HS-5 (cell line): ENCODE measurements around the gene NMB.
"Not testable (repeated sequence)": the region's sequence is repeated elsewhere in the genome, so short reads cannot be mapped to it uniquely, and the experiment has no call there.

Experiments
- DNase-seq: peaks from one replicate; pipeline ENCODE4 v3.0.0-alpha.2; 2012; ENCODE audit warnings: low read depth

The NMB gene, protein sequence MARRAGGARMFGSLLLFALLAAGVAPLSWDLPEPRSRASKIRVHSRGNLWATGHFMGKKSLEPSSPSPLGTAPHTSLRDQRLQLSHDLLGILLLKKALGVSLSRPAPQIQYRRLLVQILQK

DNA sequence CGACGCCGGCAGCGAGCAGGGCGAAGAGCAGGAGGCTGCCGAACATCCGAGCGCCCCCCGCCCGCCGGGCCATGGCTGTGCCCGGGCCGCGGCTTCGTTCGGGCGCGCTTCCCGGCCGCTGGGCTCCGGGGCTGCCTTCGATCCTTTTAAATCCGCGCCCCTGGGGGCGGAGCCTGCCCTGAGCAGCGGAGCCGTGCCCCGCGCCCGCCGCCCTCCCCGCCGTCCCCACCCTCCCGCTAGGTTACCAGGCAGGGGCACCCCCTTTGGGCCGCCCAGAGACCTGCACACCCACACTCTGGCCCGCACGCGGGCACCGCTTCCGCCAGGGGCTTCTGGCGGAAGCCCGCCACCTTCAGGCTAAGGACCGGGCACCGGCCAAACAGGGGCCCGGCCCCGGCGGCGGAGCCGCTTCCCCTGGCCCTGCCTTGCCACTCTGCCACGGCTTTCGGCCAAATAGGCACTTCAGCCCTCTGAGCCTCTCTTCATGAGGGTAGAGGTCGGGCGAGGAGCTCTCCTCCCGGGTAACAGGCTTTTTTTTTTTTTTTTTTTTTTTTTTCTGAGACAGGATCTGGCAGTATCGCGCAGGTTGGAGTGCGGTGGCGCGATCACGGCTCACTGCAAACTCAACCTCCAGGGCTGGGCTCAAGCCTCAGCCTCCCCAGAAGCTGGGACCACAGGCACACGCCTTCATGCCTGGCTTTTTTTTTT, at the start of gene NMB:
Gene NMB (minus strand): TSS at position 120 of the 708 bp plus-strand sequence. CDS start 47 bp downstream, at position 73.
- DNase-seq = no peak

DNA sequence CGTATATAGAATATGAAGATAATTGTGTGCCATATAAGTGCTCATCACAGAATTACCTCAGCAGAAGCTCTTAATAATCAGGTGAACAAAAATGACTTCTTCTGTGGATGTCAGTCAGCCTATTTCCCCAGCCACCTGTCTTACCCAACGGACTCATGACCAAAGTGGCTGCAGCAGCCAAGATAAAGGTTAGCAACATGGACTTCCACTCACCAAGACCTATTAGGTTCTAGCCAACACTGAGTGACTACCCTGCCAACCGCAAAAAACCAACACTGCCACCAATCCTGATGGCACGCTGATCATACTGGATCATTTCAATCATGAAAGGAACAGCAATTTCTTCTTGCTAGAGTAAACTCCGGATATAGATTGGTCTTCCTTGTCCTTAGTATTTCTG, 45.8 kb upstream of the NMB start:
- no peak for DNase-seq

DNA sequence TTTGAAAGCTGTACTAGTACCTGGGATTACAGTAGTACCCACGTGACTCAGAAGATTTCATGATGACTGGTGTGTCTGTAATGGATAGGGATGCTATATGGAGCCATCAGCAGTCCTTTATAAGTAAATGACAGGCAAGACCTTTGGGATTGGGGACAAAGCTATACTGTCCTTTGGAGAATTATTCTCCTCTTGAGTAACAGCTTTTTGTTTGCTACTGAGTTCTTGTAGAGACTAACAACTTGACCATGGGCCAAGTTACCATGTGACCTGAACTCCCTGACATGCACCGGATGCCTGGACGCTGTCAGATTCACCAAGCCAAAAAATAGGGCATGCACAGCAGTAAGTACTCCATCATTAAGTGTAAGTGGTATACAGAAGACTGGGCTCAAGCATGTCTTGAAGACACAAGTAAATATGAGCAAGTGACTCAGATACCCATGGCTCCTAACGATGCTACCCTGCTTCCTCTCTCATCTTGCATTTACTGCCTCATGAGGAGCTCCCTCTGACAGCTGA, 45.0 kb upstream of the NMB start:
- no peak for DNase-seq

DNA sequence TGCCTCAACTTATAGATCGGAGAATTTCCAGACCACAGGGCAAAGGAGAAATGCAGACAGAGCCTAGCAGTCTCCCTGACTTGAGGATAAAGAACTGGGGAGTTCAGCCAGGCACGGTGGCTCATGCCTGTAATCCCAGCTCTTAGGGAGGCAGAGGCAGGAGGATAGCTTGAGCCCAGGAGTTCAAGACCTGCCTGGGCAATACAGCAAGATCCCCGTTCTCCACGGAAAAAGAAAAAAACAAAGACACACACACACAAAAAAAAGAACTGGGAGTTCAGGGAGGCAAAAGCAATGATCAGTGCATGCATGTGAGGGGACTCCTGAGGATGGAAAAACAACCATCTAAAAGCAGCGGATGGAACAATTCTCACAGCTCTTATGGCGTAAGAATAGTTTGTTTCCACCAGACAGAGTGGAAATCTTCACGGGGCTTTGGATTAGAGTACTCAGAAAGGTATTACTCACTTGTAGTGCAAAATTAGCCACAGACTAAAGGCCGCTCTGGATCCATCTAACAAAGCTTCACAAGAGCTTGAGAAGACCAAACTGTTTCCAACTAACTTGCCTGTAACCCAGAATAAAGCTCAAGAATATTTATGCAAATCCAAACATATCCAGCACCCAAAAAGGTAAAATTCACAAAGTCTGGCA, 41.7 kb upstream of the NMB start:
- DNase-seq = no peak

DNA sequence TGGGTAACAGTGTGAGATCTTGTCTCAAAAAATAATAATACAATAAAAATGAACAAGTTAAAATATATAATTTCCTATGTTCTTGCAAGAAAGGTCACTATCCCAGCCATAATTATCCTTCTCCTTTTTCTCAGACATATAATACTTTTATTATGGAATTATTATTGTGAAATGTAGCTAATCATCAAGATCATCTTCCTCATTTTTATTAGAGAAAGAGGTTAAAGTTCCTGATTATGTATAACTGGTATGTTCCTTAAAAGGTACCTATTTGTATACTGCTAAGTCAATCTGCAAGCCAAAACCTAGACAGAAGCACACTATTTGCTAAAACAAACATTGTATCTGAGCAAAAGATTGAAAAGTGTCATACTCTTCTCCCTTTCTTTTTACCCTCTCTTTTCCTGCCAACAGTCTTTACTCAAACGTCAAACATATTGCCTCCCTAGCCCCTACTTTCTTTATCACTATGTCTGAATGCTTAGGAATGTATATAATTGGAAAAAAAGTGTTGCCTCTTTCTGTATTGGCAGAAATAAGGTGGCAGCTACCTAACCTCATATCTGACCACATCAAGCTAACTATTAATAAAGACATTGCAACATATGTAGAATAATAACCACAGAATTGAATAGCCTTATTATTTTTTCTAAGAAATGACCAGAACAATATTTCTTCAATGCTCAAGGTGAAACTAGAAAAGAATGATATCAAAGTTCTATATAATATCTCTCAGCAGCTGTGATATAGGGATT, 39.4 kb upstream of the NMB start:
- no peak for DNase-seq

DNA sequence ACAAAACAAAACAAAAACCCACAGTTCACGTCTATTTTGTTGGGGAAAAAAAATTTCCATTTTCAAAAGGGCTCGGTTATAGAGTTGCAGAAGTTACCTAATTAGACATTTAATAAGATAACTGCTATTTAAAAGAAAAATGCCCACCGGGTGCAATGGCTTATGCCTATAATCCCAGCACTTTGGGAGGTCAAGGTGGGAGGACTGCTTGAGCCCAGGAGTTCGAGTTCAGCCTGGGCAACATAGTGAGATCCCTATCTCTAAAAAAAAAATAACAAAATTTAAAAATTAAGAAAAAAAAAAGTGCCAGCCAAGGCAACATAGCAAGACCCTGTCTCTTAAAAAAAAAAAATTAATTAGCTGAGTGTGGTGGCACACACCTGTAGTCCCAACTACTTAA, 38.8 kb upstream of the NMB start:
- DNase-seq = no peak

DNA sequence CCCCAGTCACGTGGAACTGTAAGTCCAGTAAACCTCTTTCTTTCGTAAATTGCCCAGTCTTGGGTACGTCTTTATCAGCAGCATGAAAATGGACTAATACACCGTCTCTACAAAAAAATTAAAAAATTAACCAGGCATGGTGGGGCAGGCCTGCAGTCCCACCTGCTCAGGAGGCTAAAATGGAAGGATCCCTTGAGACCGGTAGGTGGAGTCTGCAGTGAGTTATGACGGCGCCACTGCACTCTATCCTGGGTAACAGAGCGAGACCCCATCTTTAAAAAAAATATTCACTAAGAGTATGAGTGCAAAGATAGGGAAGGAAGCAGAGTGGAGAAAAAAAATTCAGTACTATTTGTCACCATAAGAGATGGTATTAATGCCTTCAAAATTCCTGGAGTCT, 32.3 kb upstream of the NMB start:
- DNase-seq = no peak

DNA sequence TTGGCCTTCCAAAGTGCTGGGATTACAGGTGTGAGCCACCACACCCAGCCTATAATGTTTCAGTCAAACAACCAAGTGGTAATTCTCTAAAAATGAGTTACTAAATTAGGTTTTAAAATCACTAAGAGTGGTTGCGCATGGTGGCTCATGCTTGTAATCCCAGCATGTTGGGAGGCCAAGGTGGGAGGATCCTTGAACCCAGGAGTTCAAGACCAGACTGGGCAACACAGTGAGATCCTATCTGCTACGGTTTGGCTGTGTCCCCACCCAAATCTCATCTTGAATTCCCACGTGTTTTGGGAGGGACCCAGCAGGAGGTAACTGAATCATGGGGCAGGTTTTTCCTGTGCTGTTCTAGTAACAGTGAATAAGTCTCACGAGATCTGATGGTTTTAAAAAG, 31.9 kb upstream of the NMB start:
- DNase-seq = no peak

DNA sequence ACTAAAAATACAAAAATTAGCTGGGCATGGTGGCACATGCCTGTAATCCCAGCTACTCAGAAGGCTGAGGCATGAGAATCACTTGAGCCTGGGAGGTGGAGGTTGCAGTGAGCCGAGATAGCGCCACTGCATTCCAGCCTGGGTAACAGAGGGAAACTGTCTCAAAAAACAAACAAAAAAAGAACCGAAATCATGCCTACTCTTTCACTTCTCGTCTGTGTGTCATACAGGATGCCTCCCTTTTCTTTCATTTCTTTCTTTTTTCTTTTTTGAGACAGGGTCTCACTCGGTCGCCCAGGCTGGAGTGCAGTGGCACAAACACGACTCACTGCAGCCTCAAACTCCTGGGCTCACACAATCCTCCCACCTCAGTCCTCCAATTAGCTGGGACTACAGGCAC, 28.4 kb upstream of the NMB start:
- not testable (repeated sequence) for DNase-seq

DNA sequence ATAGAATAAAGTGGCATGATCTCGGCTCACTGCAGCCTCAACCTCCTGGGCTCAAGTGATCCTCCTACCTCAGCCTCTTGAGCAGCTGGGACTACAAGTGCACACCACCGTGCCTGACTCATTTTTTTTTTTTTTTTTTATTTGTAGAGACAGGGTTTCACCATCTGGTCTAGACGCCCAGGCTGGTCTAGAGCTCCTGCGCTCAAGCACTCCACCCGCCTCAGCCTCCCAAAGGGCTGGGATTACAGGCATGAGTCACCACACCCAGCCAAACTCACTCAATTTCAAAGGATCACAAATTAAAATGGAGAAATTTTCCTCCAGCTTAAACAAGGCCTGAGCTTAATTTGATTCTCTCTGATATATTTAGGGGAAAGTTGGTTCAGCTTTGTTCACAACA, 27.3 kb upstream of the NMB start:
- DNase-seq = peak; percentile 52

DNA sequence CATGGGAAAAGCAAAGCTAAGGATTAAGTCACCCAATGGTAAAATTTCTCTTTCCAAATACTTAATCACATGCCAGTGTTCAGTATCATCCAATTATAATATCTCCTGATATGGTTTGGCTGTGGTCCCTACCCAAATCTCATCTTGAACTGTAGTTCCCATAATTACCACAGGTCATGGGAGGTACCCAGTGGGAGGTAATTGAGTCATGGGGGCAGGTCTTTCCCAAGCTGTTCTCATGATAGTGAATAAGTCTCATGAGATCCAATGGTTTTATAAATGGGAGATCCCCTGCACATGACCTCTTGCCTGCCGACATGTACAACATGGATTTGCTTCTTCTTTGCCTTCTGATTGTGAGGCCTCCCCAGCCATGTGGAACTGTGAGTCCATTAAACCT, 26.1 kb upstream of the NMB start:
- DNase-seq = no peak

DNA sequence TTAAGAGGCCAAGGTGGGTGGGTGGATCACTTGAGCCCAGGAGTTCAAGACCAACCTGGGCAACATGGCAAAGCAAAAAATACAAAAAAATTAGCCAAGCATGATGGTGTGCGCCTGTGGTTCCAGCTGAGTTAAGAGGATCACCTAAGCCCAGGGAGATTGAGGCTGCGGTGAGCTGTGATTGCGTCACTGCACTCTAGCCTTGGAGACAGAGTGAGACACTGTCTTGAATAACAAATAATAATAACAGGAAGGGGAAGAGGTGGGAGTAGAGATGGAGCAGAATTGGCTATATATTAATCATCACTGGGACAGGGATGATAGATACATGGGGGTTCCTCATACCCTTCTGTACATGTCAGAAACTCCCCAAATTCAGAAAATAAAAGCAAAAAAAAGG, 23.8 kb upstream of the NMB start:
- DNase-seq = no peak

DNA sequence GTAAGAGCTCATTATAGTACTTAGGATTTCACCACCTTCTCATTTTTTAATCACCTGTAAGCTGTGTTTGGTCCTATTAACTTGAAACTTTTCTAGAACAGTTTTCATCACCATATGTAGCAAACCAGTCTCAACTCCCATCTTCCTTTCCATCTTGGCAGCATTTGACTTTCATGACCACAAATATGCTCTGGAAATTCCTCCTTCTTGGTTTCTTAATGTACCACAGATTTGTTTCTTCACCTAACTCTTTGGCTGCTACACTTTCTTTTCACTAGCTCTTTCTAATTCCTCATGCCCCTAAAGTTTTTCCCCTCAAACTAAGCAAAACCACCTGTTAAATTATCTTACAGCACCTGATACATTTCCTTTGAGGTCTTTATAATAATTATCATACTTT, 13.2 kb upstream of the NMB start:
- peak; percentile 28 for DNase-seq

DNA sequence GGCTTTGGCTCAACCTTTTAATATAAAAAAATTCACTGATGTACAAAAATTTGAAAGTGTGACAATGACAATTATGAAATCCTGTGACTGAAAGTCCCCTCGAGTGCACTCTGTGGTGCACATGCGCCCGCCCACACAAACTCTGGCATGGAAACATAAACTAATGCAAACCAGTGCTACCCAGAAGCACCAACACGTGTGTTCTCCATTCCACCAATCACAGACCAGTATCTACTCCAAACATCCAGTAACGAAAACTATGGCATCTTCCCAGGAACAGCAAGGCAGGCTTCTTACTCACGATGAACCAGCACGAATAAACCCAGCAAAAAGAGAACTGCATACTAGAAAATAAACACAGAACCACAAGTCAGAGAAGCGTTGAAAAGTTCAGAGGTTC, 11.7 kb upstream of the NMB start:
- no peak for DNase-seq

DNA sequence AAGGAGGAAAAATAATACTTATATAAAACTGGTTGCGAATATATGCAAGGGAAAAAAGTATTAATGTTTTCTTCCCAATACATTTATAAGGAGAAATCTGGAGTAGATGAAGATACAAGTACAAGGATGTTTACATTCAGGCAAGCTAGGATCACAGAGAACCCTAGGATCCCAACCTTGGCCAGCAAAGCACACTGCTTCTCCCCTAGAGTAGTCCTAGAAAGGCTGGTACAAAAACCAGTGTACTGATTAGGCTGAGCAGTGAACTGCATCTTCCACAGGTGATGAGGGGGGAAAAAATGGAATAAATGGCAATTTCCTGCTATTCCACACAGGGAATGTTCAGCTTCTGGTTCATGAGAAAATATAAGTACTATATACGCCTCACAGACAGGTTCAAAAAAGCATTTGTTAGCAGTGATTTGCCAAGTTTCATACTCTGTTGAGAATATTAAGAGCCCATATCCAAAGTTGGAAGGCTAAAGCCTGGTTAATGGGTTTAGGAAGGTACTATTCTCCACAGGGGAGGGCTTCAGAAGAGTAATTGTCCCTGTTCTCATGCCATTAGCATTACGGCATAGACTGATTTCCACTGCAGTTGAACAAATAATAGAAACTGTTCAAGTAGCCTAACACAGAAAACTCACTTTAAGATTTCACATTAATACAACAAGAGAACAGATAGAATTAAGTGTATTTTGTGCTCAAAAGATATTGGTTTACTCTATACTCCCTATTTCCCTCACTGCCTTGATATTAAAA, 10.4 kb upstream of the NMB start:
- DNase-seq = no peak

DNA sequence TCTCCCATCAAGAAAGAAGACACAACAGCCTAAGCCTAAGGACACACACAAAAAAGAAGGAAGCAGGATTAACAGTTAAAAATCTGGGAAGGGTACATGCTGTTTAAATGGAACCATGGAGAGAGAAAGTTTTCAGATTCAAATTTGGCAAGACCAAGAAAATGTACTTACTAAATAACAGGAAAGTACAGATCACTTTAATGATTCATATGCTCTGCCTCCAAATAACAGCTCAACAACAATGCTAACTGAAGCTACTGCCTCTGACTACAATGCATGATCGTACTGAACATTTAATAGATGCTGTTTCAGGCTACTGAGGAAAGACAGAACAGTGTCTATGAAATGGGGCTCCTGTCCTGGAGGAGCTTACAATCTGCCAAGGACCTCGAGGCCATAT, 8.4 kb upstream of the NMB start:
- no peak for DNase-seq

DNA sequence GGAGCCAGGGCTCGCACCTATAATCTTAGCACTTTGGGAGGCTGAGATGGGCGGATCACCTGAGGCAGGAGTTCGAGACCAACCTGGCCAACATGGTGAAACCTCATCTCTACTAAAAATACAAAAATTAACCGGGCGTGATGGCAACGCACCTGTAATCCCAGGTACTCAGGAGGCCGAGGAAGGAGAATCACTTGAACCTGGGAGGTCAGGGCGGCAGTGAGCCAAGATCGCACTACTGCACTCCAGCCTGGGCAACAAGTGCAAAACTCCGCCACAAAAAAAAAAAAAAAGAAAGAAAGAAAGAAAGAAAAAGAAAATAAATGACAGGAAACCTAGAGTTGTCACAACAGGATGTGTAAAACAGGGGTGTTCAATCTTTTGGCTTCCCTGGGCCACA, 3.0 kb upstream of the NMB start:
- DNase-seq = no peak

DNA sequence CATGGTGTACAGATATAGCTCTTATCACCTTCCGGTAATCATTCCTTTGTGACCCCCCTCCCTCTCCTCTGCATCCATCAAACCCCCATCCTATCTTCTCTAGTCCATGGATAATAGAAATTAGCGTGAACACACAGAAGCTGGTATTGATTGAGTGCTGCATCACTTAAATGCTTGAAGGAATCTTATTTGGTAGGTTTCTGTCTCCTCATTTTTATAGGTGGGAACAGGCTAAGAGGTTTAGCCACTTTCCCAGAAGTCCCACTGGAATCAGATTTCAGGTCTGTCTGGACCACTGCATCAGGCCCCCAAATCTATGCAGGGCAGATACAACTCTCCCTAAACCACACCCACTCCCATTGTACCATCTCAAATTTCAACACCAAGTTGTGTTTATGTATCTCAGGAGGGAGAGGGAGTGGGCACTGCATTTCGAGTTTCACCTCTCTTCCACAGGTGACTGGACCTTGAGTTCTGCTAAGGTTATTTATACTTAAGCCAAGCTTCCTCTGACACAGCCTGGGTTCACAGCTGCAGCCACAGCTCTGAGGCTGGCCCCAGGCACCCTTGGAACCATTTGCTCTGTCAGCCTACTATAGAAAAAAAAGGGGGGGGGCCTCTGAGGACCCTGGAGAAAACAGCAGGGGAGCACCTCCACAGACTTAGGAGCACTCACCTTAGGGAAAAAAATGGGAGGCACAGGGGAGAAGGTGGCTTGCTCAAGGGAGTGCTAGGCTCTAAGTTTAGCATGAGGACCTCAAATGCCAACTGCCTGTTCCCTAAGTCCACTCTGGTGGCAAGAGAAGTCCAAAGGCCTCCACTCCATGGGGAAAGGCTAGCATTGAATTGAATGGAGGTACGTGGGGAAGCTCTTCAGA, 2.1 kb upstream of the NMB start:
- DNase-seq = no peak

DNA sequence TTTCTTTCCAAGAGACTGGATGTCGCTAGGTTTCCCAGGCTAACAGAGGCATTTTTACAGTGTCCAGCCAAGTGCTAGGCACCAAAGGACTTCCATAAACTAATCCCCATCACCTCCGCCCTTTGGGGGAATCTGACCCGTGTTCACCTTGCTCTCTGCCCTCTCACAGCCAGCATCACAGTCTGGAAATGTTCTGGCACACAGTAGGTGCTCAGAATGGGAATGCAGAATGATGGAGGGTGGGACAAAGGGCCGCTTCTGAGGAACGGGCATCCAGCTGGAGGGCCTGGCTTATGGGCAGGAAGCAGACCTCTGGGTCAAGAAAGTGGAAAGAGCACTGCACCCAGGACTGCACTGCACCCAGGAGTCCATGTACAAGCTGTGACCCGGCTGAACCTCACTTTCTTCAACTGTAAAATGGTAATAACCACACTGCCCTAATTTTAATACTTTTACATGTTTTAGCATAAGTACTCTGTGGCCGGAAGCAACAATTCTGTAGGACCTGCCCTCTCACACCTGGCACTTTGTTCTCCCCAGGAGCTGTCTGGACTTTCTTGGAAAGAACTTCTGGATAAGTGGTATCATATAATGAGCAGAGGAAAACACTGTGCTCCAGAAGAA, 901 bp upstream of the NMB start:
- no peak for DNase-seq

DNA sequence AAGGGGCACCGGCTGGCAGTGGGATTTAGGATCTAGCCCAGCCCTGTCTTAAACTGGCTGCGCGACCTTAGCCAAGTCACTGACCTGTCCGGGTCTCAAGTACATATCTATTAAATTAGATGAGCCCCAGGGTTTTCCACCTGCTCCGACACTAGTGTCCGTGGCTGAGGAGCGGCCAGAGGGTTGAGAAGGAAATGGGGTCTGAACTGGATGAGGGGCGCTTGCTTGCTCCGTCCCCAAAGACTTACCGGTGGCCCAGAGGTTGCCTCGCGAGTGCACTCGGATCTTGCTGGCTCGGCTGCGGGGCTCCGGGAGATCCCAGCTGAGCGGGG, 285 bp downstream of the NMB start:
- no peak for DNase-seq

DNA sequence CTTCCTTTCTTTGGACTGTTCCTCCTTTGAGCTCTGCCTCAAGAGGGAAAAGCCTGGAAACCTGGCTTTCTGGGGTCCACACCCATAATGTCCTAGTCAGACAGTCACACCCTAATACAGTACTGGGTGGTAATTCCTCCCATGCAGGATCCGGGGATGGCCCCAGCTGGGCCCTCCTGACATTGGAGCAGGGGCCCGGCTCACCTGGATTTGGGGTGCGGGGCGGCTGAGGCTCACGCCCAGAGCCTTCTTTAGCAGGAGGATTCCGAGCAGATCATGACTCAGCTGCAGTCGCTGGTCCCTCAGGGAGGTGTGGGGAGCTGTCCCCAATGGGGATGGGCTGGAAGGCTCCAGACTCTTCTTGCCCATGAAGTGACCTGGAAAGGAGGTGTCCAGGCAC, 1.0 kb downstream of the NMB start:
- no peak for DNase-seq
